Neural cell (in vitro differentiated cells): ENCODE measurements around the gene ZMIZ2. TPM values are rescaled to one million over a fixed set of nuclear protein-coding genes. Genes with fewer than 3 reads are reported as not detected.

Experiments
- H2AFZ ChIP-seq: fragments of 200-600, 300-800 bp; sonication (generic), shearing (Covaris generic); 2 replicates; pipeline ENCODE4 v1.6.0; 2014; ENCODE audit warnings: low read depth, mild to moderate bottlenecking, antibody characterized with exemption, low read length, moderate library complexity
- H3F3A ChIP-seq: fragments of 200-600 bp; shearing (Covaris generic); 2 replicates; pipeline ENCODE4 v1.6.1; 2016; ENCODE audit warnings: mild to moderate bottlenecking, moderate library complexity, mixed read lengths, antibody characterized with exemption, low read length; ENCODE audit not compliant: insufficient read depth, poor library complexity, severe bottlenecking
- H3K27ac ChIP-seq: fragments of 200-600, 300-800 bp; sonication (generic), shearing (Covaris generic); 2 replicates; pipeline ENCODE4 v1.5.1; 2014; ENCODE audit warnings: mild to moderate bottlenecking, low read length, moderate library complexity
- H3K27me3 ChIP-seq: fragments of 300-800, 200-600 bp; sonication (generic), shearing (Covaris generic); 2 replicates; pipeline ENCODE4 v1.6.0; 2014; ENCODE audit warnings: mild to moderate bottlenecking, low read depth, low read length, moderate library complexity; ENCODE audit not compliant: insufficient read depth
- H3K36me3 ChIP-seq: fragments of 300-800, 200-600 bp; sonication (generic), shearing (Covaris generic); 2 replicates; pipeline ENCODE4 v1.5.1; 2014; ENCODE audit warnings: mild to moderate bottlenecking, antibody characterized with exemption, low read length, moderate library complexity; ENCODE audit not compliant: insufficient read depth
- H3K4me2 ChIP-seq: fragments of 300-800, 200-600 bp; sonication (generic), shearing (Covaris generic); 2 replicates; pipeline ENCODE4 v1.6.0; 2014; ENCODE audit warnings: mild to moderate bottlenecking, low read length
- H3K4me3 ChIP-seq: fragments of 300-800, 200-600 bp; sonication (generic), shearing (Covaris generic); 2 replicates; pipeline ENCODE4 v1.5.1; 2014; ENCODE audit warnings: mild to moderate bottlenecking, low read length, moderate library complexity
- H3K79me2 ChIP-seq: fragments of 200-600 bp; shearing (Covaris generic); replicated peaks from 2 replicates; pipeline ENCODE4 v1.6.0; 2014; ENCODE audit warnings: mild to moderate bottlenecking, low read length, moderate library complexity; ENCODE audit not compliant: insufficient read depth
- H3K9ac ChIP-seq: fragments of 300-800, 200-600 bp; sonication (generic), shearing (Covaris generic); 2 replicates; pipeline ENCODE4 v1.6.1; 2016; ENCODE audit warnings: mild to moderate bottlenecking, low read length, mixed read lengths
- H3K9me2 ChIP-seq: fragments of 200-600 bp; shearing (Covaris generic); 2 replicates; pipeline ENCODE4 v1.6.1; 2016; ENCODE audit warnings: mild to moderate bottlenecking, low read length, mixed read lengths; ENCODE audit not compliant: insufficient read depth
- H3K9me3 ChIP-seq: fragments of 200-600, 300-800 bp; sonication (generic), shearing (Covaris generic); 2 replicates; pipeline ENCODE4 v1.6.1; 2016; ENCODE audit warnings: mild to moderate bottlenecking, mixed run types, low read length, moderate library complexity, mixed read lengths
- H4K20me1 ChIP-seq: fragments of 200-600 bp; shearing (Covaris generic); 2 replicates; pipeline ENCODE4 v1.6.1; 2016; ENCODE audit warnings: mild to moderate bottlenecking, mixed run types; ENCODE audit not compliant: insufficient read depth
- EP300 ChIP-seq: fragments of 450-650 bp; conservative IDR thresholded peaks from 2 replicates; pipeline ENCODE4 v1.6.1; 2014; ENCODE audit warnings: antibody characterized with exemption, mild to moderate bottlenecking, moderate library complexity; ENCODE audit not compliant: poor library complexity, severe bottlenecking
- EZH2 ChIP-seq: fragments of 200-600, 300-800 bp; shearing (Covaris generic), sonication (generic); IDR thresholded peaks from 2 replicates; pipeline ENCODE4 v1.6.1; 2014; ENCODE audit warnings: antibody characterized with exemption, low read length, borderline replicate concordance, mild to moderate bottlenecking; ENCODE audit not compliant: insufficient read depth, poor library complexity, severe bottlenecking
- MXI1 ChIP-seq: fragments of 450-650 bp; conservative IDR thresholded peaks from 2 replicates; pipeline ENCODE4 v1.6.1; 2014; ENCODE audit warnings: antibody characterized with exemption, mild to moderate bottlenecking; ENCODE audit not compliant: poor library complexity, severe bottlenecking
- POLR2AphosphoS5 ChIP-seq: IDR thresholded peaks from 2 replicates; pipeline ENCODE4 v1.6.1; 2012
- RAD21 ChIP-seq: fragments of 450-650 bp; conservative IDR thresholded peaks from 2 replicates; pipeline ENCODE4 v1.6.1; 2014; ENCODE audit warnings: antibody characterized with exemption, mild to moderate bottlenecking, moderate library complexity
- SMC3 ChIP-seq: fragments of 450-650 bp; conservative IDR thresholded peaks from 2 replicates; pipeline ENCODE4 v1.6.1; 2014; ENCODE audit warnings: antibody characterized with exemption, mild to moderate bottlenecking, moderate library complexity; ENCODE audit not compliant: poor library complexity
- TAF1 ChIP-seq: IDR thresholded peaks from 2 replicates; pipeline ENCODE4 v1.6.1; 2012; ENCODE audit warnings: low read depth
- polyA plus RNA-seq: library from polyadenylated mRNA; depleted of rRNA; stranded (reverse); fragments of >200 nt; gene quantifications from 2 replicates; pipeline ENCODE4 v1.2.3, GENCODE V29; 2014
- TF ChIP-seq, protein P1 (sequence below): IDR thresholded peaks from 2 replicates; pipeline ENCODE4 v1.6.1; 2012; ENCODE audit warnings: borderline replicate concordance
- TF ChIP-seq, protein P2 (sequence below): fragments of 450-650 bp; IDR thresholded peaks from 2 replicates; pipeline ENCODE4 v1.5.1; 2014; ENCODE audit warnings: antibody characterized with exemption, mild to moderate bottlenecking, moderate library complexity; ENCODE audit not compliant: poor library complexity, severe bottlenecking

Gene ZMIZ2
- polyA plus RNA-seq, 1 donor from 2014 or later: 18.3 TPM

DNA sequence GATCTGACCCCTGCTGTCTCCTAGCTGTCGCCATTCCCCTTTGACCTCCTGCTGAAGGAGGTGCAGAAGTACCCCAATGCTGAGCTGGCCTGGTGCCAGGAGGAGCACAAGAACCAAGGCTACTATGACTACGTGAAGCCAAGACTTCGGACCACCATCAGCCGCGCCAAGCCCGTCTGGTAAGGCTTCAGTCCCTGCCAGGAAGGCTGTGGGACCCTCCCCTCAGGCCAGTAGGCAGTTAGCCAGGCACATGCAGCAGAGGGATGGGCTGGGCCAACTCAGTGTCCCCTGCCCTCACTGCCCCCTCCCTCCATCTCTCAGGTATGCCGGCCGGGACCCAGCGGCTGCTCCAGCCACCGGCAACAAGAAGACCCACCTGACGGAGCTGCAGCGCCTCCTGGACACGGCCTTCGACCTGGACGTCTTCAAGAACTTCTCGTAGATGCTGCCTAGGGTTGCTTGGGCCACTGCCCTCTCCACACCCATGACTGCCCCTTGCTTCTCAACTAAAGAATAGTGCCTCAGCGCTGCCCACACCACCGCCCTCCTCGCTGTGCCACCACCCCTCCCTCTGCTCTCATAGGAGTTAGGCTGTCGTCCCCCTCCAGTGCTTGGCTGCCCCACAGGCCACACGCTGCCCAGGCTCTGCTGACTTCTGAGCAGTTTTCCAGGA lies 41.0 kb upstream of the ZMIZ2 start:
- H3K4me2 ChIP-seq: no peak overlapping the region
- H3K9me3 ChIP-seq: no peaks in the 10 kb centered on the region
- no peak overlapping the region for H3K4me3 ChIP-seq
- H3K9ac ChIP-seq: no peak overlapping the region
- no peak for TF ChIP-seq MXI1
- TF ChIP-seq, protein P1, sequence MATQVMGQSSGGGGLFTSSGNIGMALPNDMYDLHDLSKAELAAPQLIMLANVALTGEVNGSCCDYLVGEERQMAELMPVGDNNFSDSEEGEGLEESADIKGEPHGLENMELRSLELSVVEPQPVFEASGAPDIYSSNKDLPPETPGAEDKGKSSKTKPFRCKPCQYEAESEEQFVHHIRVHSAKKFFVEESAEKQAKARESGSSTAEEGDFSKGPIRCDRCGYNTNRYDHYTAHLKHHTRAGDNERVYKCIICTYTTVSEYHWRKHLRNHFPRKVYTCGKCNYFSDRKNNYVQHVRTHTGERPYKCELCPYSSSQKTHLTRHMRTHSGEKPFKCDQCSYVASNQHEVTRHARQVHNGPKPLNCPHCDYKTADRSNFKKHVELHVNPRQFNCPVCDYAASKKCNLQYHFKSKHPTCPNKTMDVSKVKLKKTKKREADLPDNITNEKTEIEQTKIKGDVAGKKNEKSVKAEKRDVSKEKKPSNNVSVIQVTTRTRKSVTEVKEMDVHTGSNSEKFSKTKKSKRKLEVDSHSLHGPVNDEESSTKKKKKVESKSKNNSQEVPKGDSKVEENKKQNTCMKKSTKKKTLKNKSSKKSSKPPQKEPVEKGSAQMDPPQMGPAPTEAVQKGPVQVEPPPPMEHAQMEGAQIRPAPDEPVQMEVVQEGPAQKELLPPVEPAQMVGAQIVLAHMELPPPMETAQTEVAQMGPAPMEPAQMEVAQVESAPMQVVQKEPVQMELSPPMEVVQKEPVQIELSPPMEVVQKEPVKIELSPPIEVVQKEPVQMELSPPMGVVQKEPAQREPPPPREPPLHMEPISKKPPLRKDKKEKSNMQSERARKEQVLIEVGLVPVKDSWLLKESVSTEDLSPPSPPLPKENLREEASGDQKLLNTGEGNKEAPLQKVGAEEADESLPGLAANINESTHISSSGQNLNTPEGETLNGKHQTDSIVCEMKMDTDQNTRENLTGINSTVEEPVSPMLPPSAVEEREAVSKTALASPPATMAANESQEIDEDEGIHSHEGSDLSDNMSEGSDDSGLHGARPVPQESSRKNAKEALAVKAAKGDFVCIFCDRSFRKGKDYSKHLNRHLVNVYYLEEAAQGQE: no peak
- no peak for TF ChIP-seq TAF1
- TF ChIP-seq EP300: no peak
- TF ChIP-seq RAD21: no peak
- no peaks in the 10 kb centered on the region for H3K27me3 ChIP-seq
- H3K27ac ChIP-seq: no peak overlapping the region
- no peaks in the 10 kb centered on the region for H3K79me2 ChIP-seq
- no peaks in the 10 kb centered on the region for H3K9me2 ChIP-seq
- H4K20me1 ChIP-seq: no peaks in the 10 kb centered on the region
- H3F3A ChIP-seq: no peaks in the 10 kb centered on the region
- H3K36me3 ChIP-seq: no peaks in the 10 kb centered on the region
- no peak overlapping the region for H2AFZ ChIP-seq

DNA sequence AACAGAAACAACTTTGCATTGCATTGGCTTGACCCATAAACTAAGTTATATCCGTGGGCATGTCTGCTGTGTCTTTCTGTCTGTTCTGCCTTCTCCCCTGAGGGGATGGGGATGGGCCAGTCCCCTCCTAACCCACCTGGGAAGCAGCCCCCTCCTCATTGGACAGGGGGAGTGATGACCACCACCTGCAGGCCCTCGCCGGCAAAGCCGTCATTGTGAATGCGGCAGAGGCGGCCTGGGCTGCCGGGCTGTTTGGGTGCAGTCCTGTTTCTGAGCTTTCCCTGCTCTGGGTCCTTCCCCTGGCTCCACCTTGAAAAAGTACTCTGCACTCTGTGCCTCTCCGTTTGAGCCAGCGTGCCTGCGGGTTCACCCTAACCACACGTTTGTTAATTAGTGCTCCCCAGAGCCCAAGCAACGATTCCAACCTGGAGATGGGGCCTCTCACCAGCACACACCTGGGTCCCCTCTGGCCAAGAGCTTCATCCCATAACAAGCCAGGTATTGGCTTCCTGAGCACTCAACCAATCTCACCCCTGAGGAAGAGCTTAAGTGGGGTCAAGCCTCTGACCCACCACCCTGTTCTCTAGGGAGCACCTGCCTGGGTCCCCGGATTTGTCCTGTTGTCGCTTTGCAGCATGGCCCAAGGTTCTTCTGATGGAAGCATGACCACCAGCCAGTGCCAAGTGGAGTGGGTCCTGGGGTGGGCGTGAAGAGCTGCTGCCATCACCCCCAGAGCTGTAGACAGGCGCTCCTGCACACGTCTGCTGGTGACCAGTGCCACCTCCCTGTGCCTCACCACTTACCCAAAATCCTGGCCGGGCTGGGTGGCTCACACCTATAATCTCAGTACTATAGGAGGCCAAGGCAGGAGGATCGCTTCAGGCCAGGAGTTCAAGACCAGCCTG lies 39.4 kb upstream of the ZMIZ2 start:
- TF ChIP-seq SMC3 (no peak), EP300 (no peak), POLR2AphosphoS5 (no peak), RAD21 (no peak), EZH2 (no peak), TAF1 (no peak), MXI1 (no peak)
- TF ChIP-seq, protein P1: no peak
- TF ChIP-seq, protein P2, sequence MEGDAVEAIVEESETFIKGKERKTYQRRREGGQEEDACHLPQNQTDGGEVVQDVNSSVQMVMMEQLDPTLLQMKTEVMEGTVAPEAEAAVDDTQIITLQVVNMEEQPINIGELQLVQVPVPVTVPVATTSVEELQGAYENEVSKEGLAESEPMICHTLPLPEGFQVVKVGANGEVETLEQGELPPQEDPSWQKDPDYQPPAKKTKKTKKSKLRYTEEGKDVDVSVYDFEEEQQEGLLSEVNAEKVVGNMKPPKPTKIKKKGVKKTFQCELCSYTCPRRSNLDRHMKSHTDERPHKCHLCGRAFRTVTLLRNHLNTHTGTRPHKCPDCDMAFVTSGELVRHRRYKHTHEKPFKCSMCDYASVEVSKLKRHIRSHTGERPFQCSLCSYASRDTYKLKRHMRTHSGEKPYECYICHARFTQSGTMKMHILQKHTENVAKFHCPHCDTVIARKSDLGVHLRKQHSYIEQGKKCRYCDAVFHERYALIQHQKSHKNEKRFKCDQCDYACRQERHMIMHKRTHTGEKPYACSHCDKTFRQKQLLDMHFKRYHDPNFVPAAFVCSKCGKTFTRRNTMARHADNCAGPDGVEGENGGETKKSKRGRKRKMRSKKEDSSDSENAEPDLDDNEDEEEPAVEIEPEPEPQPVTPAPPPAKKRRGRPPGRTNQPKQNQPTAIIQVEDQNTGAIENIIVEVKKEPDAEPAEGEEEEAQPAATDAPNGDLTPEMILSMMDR: no peak
- Histone ChIP-seq H2AFZ (no peak overlapping the region), H3K79me2 (no peaks in the 10 kb centered on the region), H3F3A (no peaks in the 10 kb centered on the region), H3K9ac (no peak overlapping the region), H3K9me3 (no peaks in the 10 kb centered on the region), H3K27me3 (no peaks in the 10 kb centered on the region), H3K4me2 (no peak overlapping the region), H3K27ac (no peak overlapping the region), H3K9me2 (no peaks in the 10 kb centered on the region), H3K4me3 (no peak overlapping the region), H4K20me1 (no peaks in the 10 kb centered on the region), H3K36me3 (no peaks in the 10 kb centered on the region)
